Muscle layer of duodenum (tissue), 2 donors: ENCODE results near the gene ASCC3.

Source experiments
- H3K27ac ChIP-seq: one replicate; pipeline ENCODE4 v1.7.0; 2013; ENCODE audit warnings: mild to moderate bottlenecking, low read length
- H3K27me3 ChIP-seq: one replicate; pipeline ENCODE4 v1.7.0; 2013; ENCODE audit warnings: low read depth, mild to moderate bottlenecking, control low read depth, low read length
- H3K36me3 ChIP-seq, 2 donors: one replicate each; pipeline ENCODE4 v1.7.0; 2013; ENCODE audit warnings: low read length in 2 of 2, control low read depth in 1 of 2, mild to moderate bottlenecking in 1 of 2; ENCODE audit not compliant: insufficient read depth in 2 of 2, control insufficient read depth in 1 of 2
- H3K4me1 ChIP-seq, 2 donors: one replicate each; pipeline ENCODE4 v1.7.0; 2013; ENCODE audit warnings: low read length in 2 of 2, mild to moderate bottlenecking in 2 of 2, control low read depth in 1 of 2, moderate library complexity in 1 of 2; ENCODE audit not compliant: insufficient read depth in 2 of 2, control insufficient read depth in 1 of 2
- H3K4me3 ChIP-seq, 2 donors: one replicate each; pipeline ENCODE4 v1.7.0; 2013; ENCODE audit warnings: low read length in 2 of 2, low read depth in 1 of 2, mild to moderate bottlenecking in 1 of 2
- H3K9me3 ChIP-seq, 2 donors: one replicate each; pipeline ENCODE4 v1.7.0; 2013; ENCODE audit warnings: low read length in 2 of 2, control low read depth in 1 of 2, mild to moderate bottlenecking in 1 of 2; ENCODE audit not compliant: control insufficient read depth in 1 of 2
- donor health status: healthy.

Gene ASCC3

DNA sequence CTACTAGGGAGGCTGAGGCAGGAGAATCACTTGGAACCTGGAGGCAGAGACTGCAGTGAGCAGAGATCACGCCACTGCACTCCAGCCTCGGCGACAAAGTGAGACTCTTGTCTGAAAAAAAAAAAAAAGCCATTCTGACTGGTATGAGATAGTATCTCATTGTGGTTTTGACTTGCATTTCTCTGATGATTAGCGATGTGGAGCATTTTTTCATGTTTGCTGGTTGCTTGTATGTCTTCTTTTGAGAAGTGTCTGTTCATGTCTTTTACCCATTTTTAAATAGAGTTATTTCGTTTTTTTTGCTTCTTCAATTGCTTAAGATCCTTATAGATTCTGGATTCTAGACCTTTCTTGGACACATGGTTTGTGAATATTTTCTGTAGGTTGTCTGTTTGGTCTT lies 312.9 kb downstream of the ASCC3 start:
- Histone ChIP-seq H3K4me3 (no peak overlapping the region), H3K27ac (no peak overlapping the region), H3K9me3 (peaks cover 0 to 2% of the 10 kb centered on the region in 2 donors), H3K4me1 (no peaks in the 10 kb centered on the region), H3K36me3 (peaks cover 13 to 22% of the 10 kb centered on the region in 2 donors), H3K27me3 (no peaks in the 10 kb centered on the region)

DNA sequence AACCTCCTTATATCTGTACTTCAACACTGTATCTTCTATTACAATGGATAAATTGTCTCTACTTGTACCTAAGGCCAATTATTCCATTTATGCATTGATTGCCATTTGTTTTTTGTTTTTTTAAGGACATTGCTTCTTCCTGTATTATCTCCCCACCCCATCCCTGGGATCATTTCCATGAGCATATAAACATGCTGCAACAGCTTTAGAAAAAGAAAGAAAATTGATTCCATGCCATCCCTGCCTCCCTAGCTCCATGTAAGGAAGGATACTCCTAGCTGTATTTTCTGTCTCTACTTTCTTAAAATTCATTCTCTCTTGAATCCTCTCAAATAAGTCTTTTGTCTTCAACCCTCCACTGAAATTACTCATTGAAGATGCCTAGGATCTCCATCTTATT lies 314.6 kb downstream of the ASCC3 start:
- Histone ChIP-seq H3K27ac (no peak overlapping the region), H3K36me3 (peaks cover 5 to 17% of the 10 kb centered on the region in 2 donors), H3K4me1 (no peaks in the 10 kb centered on the region), H3K9me3 (peaks cover 0 to 2% of the 10 kb centered on the region in 2 donors), H3K27me3 (no peaks in the 10 kb centered on the region), H3K4me3 (no peak overlapping the region)

DNA sequence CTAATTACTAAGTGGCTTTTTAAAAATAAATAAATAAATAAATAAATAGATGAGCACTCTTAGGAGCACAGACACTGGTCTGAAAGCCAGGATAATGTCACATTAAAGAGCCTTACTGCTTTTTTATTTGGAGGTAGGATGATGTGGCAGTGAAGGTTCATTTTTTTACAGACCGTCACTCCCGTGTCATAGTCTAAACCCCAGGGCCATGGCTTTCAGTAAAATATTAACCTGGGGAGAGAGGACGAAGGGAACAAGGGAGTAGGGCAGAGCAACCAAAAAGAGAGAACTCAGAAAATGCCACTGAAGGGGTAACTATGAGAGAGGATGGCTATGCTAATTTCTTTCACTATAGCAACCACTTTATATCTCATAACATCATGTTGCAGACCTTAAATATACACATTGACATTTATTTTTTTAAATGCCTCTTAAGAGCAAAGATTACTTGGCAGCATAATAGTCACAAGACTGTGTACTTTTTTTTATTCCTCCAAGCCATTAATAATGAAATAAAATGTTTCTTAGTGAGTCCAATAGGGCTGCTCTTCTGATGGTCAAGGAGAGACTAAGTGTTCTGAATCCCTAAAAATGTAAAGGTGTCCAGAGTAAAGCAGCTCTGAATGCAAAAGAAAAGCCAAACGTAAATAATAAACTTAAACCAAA lies 315.6 kb downstream of the ASCC3 start:
- Histone ChIP-seq H3K36me3 (peaks cover 3 to 10% of the 10 kb centered on the region in 2 donors), H3K27me3 (no peaks in the 10 kb centered on the region), H3K27ac (no peak overlapping the region), H3K4me1 (no peaks in the 10 kb centered on the region), H3K4me3 (no peak overlapping the region), H3K9me3 (peaks cover 0 to 2% of the 10 kb centered on the region in 2 donors)

DNA sequence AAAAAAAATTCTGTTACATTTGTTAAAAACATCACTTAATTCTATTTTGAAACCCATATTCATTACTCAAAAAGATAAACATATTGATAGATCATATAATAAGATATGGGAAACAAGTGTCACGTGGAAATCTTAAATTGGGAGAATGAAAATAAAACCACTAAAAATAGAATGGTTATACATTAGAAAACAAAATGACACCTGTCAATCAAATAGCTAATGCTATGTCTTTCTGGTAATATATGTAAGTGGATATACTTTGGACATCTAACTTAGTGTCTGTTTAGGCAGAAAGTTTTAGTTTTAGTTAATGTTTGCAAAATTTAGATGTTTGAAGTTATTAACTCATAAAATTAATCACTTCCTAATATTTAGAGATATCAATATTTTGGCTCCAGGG lies 321.3 kb downstream of the ASCC3 start:
- Histone ChIP-seq H3K9me3 (no peaks in the 10 kb centered on the region), H3K4me3 (no peak overlapping the region), H3K36me3 (peaks cover 0 to 3% of the 10 kb centered on the region in 2 donors), H3K27me3 (no peaks in the 10 kb centered on the region), H3K4me1 (no peaks in the 10 kb centered on the region), H3K27ac (no peak overlapping the region)

DNA sequence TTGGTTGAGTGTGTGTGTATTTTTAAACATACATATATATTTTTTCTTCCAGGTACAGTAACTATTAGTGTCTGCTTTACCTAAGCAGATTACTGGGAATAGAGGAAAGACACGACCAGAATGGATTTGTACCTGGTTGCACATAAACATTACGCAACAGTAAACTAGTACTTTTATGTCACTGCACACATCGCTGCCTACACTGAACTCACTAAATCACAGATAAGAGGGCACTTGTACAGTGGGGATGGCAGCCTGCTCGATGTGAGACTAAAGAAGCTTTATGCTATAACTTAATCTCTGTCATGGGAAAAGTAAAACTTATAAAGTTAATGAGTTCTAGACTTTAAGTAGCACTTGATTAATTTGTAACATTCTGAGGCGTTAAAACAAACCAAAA lies 326.9 kb downstream of the ASCC3 start:
- no peaks in the 10 kb centered on the region for H3K36me3 ChIP-seq
- H3K27ac ChIP-seq: no peak overlapping the region
- H3K27me3 ChIP-seq: no peaks in the 10 kb centered on the region
- peaks cover 0 to 6% of the 10 kb centered on the region in 2 donors for H3K4me1 ChIP-seq
- no peaks in the 10 kb centered on the region for H3K9me3 ChIP-seq
- H3K4me3 ChIP-seq: no peak overlapping the region

DNA sequence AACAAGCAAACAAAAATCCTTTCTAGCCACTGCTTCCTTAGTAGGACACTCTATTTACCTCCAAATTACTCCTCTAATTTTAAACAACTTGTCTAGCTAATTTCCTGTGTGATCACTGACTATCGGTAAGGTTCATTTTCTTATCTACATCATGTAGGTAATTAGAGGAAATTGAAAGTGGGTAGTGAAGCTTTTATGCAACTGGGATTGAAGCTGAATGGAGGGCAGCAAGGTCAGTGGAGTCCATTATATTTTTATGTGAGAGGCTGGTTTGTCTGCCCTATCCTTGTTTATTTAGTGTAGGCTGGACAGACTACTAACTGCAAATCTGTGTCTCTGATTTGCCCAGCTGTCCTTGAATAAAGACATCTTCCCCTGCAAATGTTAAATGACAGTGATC lies 327.9 kb downstream of the ASCC3 start:
- H3K9me3 ChIP-seq: no peaks in the 10 kb centered on the region
- H3K36me3 ChIP-seq: no peaks in the 10 kb centered on the region
- no peak overlapping the region for H3K4me3 ChIP-seq
- H3K27ac ChIP-seq: no peak overlapping the region
- H3K27me3 ChIP-seq: no peaks in the 10 kb centered on the region
- H3K4me1 ChIP-seq: peaks cover 0 to 6% of the 10 kb centered on the region in 2 donors

DNA sequence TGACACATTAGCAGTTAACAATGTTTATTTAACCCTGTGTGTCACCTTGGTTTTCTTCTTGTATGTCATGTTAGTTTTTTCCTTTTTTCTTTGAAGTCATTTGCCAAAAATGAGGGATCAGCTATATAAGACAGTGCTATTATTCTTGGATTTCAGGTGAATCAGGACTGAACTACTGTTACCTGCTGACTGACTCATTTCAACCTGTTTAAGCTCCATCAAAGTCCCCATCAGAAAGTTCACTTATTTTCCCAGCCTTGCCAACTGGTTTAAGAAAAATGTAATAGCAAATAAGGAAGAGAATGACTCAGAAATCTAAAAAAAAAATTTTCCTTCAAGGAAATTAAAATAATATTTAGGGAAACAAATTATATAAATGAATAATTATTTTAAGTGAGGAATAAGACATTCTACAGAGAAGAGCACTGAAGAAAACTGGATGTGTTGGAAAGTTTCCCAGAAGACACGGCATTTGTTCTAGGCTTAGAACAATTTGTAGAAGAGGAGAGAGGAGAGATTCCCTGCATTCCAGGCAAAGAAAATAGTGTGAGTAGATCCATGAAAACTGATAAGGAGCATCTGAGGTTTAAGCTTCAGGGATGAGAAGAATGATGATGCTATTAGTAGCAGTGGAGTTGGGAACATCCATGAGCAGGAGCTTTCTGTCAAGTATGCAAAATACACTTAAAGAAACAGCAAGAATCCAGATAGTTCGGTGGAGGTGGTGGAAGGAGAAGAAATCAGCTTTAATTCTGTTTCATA lies 331.5 kb downstream of the ASCC3 start:
- no peaks in the 10 kb centered on the region for H3K36me3 ChIP-seq
- H3K27ac ChIP-seq: no peak overlapping the region
- H3K27me3 ChIP-seq: no peaks in the 10 kb centered on the region
- no peaks in the 10 kb centered on the region for H3K9me3 ChIP-seq
- peaks cover 0 to 6% of the 10 kb centered on the region in 2 donors for H3K4me1 ChIP-seq
- H3K4me3 ChIP-seq: no peak overlapping the region

DNA sequence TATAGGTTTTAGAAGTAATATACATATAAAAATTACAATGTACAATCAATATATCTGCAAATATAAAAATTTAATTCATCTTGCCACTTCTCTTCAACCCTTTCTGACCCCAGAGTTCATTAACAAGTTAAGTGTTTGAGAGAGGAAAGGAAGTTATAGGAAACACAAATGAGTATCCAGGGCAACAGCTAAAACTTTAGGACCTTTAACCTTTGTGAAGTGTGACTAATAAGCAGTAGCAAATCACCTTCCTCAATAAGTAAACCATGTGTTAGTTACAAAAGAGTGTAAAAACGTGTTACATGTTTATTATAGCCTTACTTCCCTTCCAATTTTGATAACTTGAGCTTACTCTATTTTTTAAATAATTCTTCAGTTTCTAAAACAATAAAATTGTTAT lies 343.0 kb downstream of the ASCC3 start:
- no peaks in the 10 kb centered on the region for H3K4me1 ChIP-seq
- no peak overlapping the region for H3K4me3 ChIP-seq
- H3K9me3 ChIP-seq: no peaks in the 10 kb centered on the region
- H3K36me3 ChIP-seq: peaks cover 7 to 8% of the 10 kb centered on the region in 2 donors
- H3K27ac ChIP-seq: no peak overlapping the region
- H3K27me3 ChIP-seq: no peaks in the 10 kb centered on the region

DNA sequence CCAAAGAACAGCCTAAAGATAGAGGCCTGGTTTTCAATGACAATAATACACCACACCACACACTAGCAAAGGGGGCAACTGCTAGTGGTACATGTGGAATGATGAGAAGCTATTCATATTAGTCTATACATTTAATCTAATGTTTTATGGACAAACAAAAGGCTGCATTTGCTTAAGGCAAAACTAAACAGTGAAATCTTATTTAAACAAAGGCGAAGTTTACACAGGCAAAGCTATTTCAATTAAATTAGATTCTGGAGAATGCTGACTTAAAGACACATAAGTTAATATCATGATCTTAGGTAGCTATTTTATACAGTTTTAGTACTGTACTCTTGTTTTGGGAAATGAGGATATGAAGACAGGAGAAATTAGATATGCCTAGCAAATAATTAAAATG lies 362.5 kb downstream of the ASCC3 start:
- H3K27me3 ChIP-seq: no peaks in the 10 kb centered on the region
- H3K4me1 ChIP-seq: no peaks in the 10 kb centered on the region
- peaks cover 0 to 4% of the 10 kb centered on the region in 2 donors for H3K36me3 ChIP-seq
- H3K9me3 ChIP-seq: no peaks in the 10 kb centered on the region
- H3K4me3 ChIP-seq: no peak overlapping the region
- H3K27ac ChIP-seq: no peak overlapping the region

DNA sequence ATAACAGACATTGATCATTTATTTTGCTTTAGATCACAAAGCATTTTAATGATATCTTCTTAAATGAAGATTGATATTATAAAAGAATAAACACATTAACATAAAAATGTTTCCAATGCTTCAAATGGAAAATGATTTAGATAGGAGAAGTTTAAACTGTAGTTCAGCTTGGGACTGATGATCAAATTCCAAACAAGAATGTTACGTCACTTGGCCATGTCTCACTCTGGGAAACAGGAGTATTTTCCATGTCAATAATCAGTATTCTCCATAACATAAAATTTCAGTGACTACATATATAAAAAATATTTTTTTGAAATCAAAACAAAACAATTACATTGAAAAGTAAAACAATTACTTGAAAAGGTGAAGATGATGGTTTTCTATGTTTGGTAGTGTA lies 363.5 kb downstream of the ASCC3 start:
- Histone ChIP-seq H3K27me3 (no peaks in the 10 kb centered on the region), H3K36me3 (peaks cover 4 to 6% of the 10 kb centered on the region in 2 donors), H3K4me3 (no peak overlapping the region), H3K4me1 (no peaks in the 10 kb centered on the region), H3K9me3 (no peaks in the 10 kb centered on the region), H3K27ac (no peak overlapping the region)

DNA sequence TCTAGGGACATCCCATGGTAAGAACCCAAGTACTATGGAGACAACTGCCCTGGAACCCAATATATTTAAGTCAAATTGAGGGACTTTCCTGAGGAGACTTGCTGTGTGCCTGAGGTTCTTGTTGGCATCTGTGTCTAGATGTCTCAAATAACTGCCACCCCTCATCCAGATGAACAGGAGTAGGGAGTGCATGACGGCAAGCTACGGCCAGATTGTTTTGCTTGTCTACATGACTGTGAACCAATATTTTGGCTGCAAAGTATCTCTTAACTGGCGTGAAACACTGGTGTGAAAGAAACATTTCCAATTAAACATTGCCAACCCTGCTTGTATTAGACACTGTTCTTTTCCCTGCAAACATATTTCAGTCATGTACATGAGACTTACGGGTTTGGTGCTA lies 364.0 kb downstream of the ASCC3 start:
- Histone ChIP-seq H3K27ac (no peak overlapping the region), H3K4me3 (no peak overlapping the region), H3K27me3 (no peaks in the 10 kb centered on the region), H3K9me3 (no peaks in the 10 kb centered on the region), H3K4me1 (no peaks in the 10 kb centered on the region), H3K36me3 (peaks cover 9 to 11% of the 10 kb centered on the region in 2 donors)
